ENCODE measurements around the gene FN3K. TPM values are rescaled to one million over a fixed set of nuclear protein-coding genes. Genes with fewer than 3 reads are reported as not detected.

Gene FN3K
- total RNA-seq, 1 donor from 2014 or later: 33.7 TPM

DNA sequence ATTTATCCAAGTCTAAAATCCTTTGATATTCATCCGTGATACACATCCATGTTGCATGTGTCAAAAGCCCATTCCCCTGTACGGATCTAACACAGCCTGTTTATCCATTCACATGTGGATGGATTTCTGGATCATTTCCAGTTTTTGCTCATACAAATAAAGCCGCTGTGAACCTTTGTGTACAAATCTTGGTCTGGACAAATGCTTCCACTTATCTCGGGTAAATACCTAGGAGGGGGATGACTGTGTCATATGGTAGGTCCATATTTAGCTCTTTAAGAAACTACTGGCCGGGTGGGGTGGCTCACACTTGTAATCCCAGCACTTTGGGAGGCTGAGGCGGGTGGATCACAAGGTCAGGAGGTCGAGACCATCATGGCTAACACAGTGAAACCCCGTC lies 10.1 kb downstream of the FN3K start:
- Mint-ChIP-seq H3K27ac (ENCODE audit: unreplicated experiment) (no peak overlapping the region), H3K27me3 (ENCODE audit: unreplicated experiment) (peaks cover 6% of the 10 kb centered on the region), H3K4me3 (ENCODE audit: unreplicated experiment) (no peak overlapping the region), H3K9me3 (ENCODE audit: unreplicated experiment) (peaks cover 16% of the 10 kb centered on the region), H3K36me3 (ENCODE audit: unreplicated experiment) (peaks cover 28% of the 10 kb centered on the region), H3K4me1 (ENCODE audit: low read depth, unreplicated experiment) (no peaks in the 10 kb centered on the region)
- no peak for DNase-seq
- TF ChIP-seq, protein P1, sequence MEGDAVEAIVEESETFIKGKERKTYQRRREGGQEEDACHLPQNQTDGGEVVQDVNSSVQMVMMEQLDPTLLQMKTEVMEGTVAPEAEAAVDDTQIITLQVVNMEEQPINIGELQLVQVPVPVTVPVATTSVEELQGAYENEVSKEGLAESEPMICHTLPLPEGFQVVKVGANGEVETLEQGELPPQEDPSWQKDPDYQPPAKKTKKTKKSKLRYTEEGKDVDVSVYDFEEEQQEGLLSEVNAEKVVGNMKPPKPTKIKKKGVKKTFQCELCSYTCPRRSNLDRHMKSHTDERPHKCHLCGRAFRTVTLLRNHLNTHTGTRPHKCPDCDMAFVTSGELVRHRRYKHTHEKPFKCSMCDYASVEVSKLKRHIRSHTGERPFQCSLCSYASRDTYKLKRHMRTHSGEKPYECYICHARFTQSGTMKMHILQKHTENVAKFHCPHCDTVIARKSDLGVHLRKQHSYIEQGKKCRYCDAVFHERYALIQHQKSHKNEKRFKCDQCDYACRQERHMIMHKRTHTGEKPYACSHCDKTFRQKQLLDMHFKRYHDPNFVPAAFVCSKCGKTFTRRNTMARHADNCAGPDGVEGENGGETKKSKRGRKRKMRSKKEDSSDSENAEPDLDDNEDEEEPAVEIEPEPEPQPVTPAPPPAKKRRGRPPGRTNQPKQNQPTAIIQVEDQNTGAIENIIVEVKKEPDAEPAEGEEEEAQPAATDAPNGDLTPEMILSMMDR (IDR thresholded peaks at IDR 0.05; ENCODE audit: partially characterized antibody, unreplicated experiment): no peak

DNA sequence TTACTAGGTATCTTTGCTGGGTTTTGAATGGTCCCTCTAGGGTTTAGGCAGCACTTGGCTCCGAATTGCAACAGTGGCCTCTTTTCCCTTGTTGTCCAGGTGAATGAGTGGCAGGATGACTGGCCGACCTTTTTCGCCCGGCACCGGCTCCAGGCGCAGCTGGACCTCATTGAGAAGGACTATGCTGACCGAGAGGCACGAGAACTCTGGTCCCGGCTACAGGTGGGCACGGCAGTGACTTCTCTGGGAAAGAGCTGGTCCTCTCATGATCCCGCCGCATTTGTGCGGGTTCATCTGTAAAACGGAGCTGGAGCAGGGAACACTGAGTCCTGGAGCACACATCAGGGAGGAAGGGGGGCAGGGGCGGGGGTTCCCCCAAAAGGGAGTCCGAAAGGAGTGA lies 13.3 kb downstream of the FN3K start:
- H3K9me3 Mint-ChIP-seq (ENCODE audit: unreplicated experiment): peaks cover 15% of the 10 kb centered on the region
- H3K27ac Mint-ChIP-seq (ENCODE audit: unreplicated experiment): no peak overlapping the region
- no peak overlapping the region for H3K4me3 Mint-ChIP-seq (ENCODE audit: unreplicated experiment)
- peaks cover 12% of the 10 kb centered on the region for H3K27me3 Mint-ChIP-seq (ENCODE audit: unreplicated experiment)
- H3K4me1 Mint-ChIP-seq (ENCODE audit: low read depth, unreplicated experiment): peaks cover 3% of the 10 kb centered on the region
- no peak for DNase-seq
- peaks cover 9% of the 10 kb centered on the region for H3K36me3 Mint-ChIP-seq (ENCODE audit: unreplicated experiment)
- TF ChIP-seq, protein P1 (IDR thresholded peaks at IDR 0.05; ENCODE audit: partially characterized antibody, unreplicated experiment): no peak

DNA sequence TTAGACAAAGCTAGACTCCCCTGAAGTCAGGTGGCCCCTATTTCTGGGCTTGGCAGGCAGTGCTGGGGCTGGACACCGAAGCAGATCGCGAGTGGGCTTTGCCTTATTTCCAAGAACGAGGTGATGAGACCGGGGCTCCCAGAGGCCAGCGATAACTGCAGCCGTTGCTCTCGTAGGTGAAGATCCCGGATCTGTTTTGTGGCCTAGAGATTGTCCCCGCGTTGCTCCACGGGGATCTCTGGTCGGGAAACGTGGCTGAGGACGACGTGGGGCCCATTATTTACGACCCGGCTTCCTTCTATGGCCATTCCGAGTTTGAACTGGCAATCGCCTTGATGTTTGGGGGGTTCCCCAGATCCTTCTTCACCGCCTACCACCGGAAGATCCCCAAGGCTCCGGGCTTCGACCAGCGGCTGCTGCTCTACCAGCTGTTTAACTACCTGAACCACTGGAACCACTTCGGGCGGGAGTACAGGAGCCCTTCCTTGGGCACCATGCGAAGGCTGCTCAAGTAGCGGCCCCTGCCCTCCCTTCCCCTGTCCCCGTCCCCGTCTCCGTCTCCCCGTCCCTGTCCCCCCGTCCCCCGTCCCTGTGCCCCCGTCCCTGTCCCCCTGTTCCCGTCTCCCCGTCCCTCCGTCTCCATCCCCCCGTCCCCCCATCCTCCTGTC lies 15.0 kb downstream of the FN3K start:
- DNase-seq: peak; percentile 33
- TF ChIP-seq, protein P1 (IDR thresholded peaks at IDR 0.05; ENCODE audit: partially characterized antibody, unreplicated experiment): no peak

DNA sequence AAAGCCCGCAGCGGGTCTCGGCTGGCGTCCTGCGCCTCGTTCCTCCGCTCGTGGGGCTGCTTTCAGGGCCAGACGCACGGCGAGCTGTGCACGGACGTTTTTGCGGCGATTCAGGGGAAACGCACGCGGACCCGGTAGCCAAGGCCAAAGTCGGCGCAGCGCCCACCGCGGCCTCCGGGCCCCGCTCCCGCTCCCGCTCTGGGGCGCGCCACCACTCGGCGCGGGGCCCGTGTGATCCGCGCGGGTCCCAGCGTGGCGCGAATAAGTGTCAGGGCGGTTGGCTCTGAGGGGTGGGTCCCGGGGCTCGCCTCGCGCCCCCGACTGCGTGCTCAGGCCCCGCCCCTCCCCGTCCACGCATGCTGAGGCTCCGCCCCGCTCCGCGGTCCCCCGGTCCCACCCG lies 15.8 kb downstream of the FN3K start:
- no peak overlapping the region for H3K4me3 Mint-ChIP-seq (ENCODE audit: unreplicated experiment)
- peaks cover 18% of the 10 kb centered on the region for H3K27me3 Mint-ChIP-seq (ENCODE audit: unreplicated experiment)
- no peak overlapping the region for H3K27ac Mint-ChIP-seq (ENCODE audit: unreplicated experiment)
- peaks cover 1% of the 10 kb centered on the region for H3K36me3 Mint-ChIP-seq (ENCODE audit: unreplicated experiment)
- TF ChIP-seq, protein P1 (IDR thresholded peaks at IDR 0.05; ENCODE audit: partially characterized antibody, unreplicated experiment): no peak
- DNase-seq: no peak
- peaks cover 20% of the 10 kb centered on the region for H3K4me1 Mint-ChIP-seq (ENCODE audit: low read depth, unreplicated experiment)
- peaks cover 15% of the 10 kb centered on the region for H3K9me3 Mint-ChIP-seq (ENCODE audit: unreplicated experiment)

More for the DNA sequence above, 15.0 kb downstream of the FN3K start:
- Mint-ChIP-seq H3K36me3 (ENCODE audit: unreplicated experiment) (peaks cover 6% of the 10 kb centered on the region), H3K9me3 (ENCODE audit: unreplicated experiment) (peaks cover 13% of the 10 kb centered on the region), H3K4me3 (ENCODE audit: unreplicated experiment) (peak overlapping the region; percentile 71), H3K27ac (ENCODE audit: unreplicated experiment) (no peak overlapping the region), H3K27me3 (ENCODE audit: unreplicated experiment) (peaks cover 18% of the 10 kb centered on the region), H3K4me1 (ENCODE audit: low read depth, unreplicated experiment) (peaks cover 15% of the 10 kb centered on the region)

DNA sequence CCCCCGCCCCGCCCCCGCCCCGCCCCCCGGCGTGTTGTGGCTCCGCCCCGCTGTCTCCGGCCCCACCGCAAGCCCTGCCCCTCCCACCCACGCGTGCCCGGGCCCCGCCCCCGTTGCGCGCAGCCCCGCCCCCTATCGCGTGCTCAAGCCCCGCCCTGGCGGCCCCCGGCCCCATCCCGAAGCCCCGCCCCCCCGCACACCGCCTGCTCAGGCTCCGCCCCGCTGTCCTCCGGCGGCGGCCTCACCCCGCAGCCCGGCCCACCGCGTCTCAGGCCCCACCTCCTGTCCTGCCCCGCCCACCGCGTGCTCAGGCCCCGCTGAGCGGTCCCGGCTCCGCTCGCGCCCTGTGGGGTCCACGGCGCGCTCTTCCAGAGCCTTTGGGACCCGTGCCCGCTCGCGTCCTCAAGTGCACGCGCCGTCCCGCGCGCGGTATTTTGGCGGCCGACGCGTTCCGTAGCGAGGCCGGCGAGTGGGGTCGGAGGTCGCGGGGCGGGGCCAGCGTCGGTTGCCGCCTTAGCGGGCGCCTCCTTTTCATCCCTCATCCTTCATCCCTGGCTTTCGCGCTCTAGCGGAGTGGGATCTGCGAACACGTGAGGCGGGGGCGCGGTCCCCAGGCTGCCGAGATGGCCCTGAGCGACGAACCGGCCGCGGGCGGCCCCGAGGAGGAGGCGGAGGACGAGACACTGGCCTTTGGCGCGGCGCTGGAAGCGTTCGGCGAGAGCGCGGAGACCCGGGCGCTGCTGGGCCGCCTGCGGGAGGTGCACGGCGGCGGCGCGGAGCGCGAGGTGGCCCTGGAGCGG lies 16.4 kb downstream of the FN3K start, which contains the start of gene TBCD:
TBCD (plus strand) TSS at position 495 of the 800 bp plus-strand sequence; CDS start at position 624, 129 bp downstream.
- H3K27ac Mint-ChIP-seq (ENCODE audit: unreplicated experiment): no peak within 1 kb of the TSS
- H3K36me3 Mint-ChIP-seq (ENCODE audit: unreplicated experiment): no peaks in the 10 kb centered on the region
- peaks cover 18% of the 10 kb centered on the region for H3K27me3 Mint-ChIP-seq (ENCODE audit: unreplicated experiment)
- peaks cover 13% of the 10 kb centered on the region for H3K9me3 Mint-ChIP-seq (ENCODE audit: unreplicated experiment)
- TF ChIP-seq, protein P1 (IDR thresholded peaks at IDR 0.05; ENCODE audit: partially characterized antibody, unreplicated experiment): no peak
- H3K4me3 Mint-ChIP-seq (ENCODE audit: unreplicated experiment): peak within 1 kb of the TSS; percentile 96
- peaks cover 20% of the 10 kb centered on the region for H3K4me1 Mint-ChIP-seq (ENCODE audit: low read depth, unreplicated experiment)
- peak; percentile 91 for DNase-seq
